ENCODE data around the gene SPATA2L.
"Not testable (repeated sequence)": the region's sequence is repeated elsewhere in the genome, so short reads cannot be mapped to it uniquely, and the experiment has no call there.

SPATA2L gene

GRCh38 chr16:89689621-89690020 lies 11.9 kb downstream of the SPATA2L start:
- not testable (repeated sequence) for DNase-seq (ENCODE audit: low read depth in 2 of 2)

GRCh38 chr16:89689142-89689541 lies 12.4 kb downstream of the SPATA2L start:
- no peak for DNase-seq (ENCODE audit: low read depth in 2 of 2)

- DNase-seq (ENCODE audit: low read depth in 2 of 2) = no peak
These were observed 13.1 kb downstream of the SPATA2L start for GRCh38 chr16:89688395-89688794.

- DNase-seq (ENCODE audit: low read depth in 2 of 2) = no peak
These were observed 14.2 kb downstream of the SPATA2L start for GRCh38 chr16:89687092-89687940.

DNA sequence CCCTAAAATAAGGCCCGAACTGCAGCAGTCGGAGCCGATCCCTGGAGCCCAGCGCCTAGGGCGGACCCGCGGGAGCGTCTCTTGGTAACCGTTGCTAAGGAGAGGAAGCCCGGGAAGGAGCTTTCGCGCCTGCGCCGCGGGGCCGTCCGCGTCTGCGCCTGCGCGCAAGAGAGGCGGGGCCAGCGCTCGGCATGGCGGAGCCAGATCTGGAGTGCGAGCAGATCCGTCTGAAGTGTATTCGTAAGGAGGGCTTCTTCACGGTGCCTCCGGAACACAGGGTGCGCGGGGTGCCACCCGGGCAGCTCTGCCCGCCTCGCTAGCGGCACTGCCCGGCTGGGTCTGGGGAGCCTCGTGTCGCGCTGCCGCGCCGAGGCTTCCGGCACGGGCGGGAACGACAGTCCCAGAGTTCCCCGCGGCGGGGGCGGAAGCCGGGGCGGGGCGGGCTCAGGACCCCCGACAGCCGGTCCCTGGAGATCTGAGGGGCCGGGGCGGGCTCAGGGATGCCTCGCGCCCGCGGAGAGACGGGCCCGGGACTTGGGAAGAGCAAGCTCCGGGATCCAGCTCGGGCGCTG lies 14.9 kb downstream of the SPATA2L start, which contains the start of gene CDK10:
TSS of gene CDK10 (plus strand) at position 170 of the 572 bp plus-strand sequence. CDS start at position 192, 22 bp downstream.
- peak; percentile 85 to 87 for DNase-seq (ENCODE audit: low read depth in 2 of 2)

DNA sequence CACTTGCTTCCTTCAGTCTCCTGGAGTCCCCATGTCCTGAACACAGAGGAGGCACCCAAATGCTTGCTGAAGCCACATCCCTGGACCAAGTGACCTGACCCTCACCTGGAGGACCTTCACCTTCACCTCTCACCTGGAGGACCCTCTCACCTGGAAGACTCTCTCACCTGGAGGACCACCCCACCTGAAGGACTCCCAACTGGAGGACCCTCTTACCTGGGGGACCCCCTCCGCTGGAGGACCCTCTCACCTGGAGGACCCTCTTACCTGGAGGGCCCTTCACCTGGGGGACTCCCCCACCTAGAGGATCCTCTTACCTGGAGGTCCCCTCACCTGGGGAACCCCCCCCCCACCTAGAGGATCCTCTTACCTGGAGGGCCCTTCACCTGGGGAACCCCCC lies 15.6 kb downstream of the SPATA2L start:
- DNase-seq (ENCODE audit: low read depth in 2 of 2) = no peak

GRCh38 chr16:89678258-89678657 lies 23.2 kb downstream of the SPATA2L start:
- DNase-seq (ENCODE audit: low read depth in 2 of 2) = no peak

DNA sequence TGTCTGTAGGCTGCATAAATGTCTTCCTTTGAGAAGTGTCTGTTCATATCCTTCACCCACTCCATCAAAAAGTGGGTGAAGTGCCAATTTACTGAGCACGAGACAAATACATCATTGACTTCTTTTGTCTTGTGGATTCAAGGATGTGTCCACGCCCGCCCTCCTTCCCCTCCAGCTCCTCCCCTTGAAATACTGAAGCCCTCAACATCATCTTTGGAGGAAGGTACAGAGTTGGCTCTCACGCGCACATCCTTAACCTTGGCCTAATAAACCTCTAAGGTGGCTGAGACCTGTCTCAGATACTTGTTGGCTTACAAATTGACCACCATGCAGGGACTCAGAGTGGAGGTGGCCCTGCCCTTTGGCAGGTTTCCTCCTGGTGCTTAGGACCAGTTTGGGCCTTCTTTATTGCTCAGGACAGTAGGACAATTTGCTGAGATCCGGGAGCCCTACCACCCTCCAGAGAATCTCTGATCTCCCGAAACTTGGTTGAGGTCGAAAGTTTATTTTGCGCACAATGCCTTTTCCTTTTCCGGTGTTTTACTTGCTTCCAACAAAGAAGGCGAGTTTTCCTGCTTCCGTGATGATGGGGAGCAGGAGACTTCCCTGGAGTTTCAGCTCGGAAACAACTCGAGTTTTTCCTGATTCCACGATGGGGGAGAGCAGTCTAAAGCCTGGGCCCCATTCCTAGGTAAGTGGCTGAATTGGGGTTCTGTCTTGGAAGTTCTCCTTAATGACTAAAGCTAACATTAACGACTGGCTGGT lies 29.1 kb downstream of the SPATA2L start:
- DNase-seq (ENCODE audit: low read depth in 2 of 2) = no peak

DNA sequence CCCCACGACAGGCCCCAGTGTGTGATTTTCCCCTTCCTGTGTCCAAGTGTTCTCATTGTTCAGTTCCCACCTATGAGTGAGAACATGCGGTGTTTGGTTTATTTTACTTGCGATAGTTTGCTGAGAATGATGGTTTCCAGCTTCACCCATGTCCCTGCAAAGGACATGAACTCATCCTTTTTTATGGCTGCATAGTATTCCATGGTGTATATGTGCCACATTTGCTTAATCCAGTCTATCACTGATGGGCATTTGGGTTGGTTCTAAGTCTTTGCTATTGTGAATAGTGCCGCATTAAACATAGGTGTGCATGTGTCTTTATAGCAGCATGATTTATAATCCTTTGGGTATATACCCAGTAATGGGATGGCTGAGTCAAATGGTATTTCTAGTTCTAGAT lies 29.9 kb downstream of the SPATA2L start:
- not testable (repeated sequence) for DNase-seq (ENCODE audit: low read depth in 2 of 2)

- DNase-seq (ENCODE audit: low read depth in 2 of 2) = no peak
These were observed 30.7 kb downstream of the SPATA2L start for GRCh38 chr16:89670496-89671431.

DNA sequence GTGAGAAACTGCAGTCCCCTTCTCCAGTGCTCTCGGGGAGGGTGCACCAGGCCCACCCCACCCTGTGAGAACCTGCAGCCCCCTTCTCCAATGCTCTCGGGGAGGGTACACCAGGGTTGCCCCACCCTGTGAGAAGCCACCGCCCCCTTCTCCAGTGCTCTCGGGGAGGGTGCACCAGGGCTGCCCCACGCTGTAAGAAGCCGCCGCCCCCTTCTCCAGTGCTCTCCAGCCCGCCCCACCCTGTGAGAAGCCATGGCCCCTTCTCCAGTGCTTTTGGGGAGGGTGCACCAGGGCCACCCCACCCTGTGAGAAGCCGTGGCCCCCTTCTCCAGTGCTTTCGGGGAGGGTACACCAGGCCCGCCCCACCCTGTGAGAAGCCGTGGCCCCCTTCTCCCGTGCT lies 31.8 kb downstream of the SPATA2L start:
- DNase-seq (ENCODE audit: low read depth in 2 of 2) = no peak

- no peak for DNase-seq (ENCODE audit: low read depth in 2 of 2)
These were observed 32.7 kb downstream of the SPATA2L start for GRCh38 chr16:89668790-89669158.

GRCh38 chr16:89667633-89668032 lies 33.9 kb downstream of the SPATA2L start:
- DNase-seq (ENCODE audit: low read depth in 2 of 2) = no peak

DNA sequence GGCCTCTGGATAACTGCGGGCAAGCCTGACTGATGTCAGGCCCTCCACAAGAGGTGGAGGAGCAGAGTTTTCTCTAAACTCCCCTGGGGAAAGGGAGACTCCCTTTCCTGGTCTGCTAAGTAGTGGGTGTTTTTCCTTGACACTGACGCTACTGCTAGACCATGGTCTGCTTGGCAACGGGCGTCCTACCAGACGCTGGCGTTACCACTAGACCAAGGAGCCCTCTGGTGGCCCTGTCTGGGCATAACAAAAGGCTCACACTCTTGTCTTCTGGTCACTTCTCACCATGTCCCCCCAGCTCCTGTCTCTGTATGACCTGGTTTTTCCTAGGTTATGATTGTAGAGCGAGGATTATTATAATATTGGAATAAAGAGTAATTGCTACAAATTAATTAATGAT lies 34.5 kb downstream of the SPATA2L start:
- not testable (repeated sequence) for DNase-seq (ENCODE audit: low read depth in 2 of 2)

DNA sequence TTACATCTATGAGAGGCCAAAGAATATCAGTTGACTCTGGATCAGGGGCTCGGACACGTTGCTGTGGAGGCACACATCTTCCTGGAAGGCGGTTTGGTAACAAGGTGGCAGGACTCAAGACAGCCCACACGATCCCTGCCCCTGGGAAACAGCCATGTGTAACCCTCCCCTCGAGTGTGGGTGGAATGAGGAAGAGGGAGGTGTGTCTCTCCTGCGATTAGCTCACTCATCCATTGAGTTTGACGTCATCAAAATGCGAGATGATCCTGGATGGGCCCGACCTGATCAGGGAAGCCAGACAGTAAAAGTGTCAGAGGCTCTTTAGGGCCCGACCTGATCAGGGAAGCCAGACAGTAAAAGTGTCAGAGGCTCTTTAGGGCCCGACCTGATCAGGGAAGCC lies 37.3 kb downstream of the SPATA2L start:
- DNase-seq (ENCODE audit: low read depth in 2 of 2) = not testable (repeated sequence)

GRCh38 chr16:89661215-89661614 lies 40.3 kb downstream of the SPATA2L start:
- DNase-seq (ENCODE audit: low read depth in 2 of 2) = no peak

DNA sequence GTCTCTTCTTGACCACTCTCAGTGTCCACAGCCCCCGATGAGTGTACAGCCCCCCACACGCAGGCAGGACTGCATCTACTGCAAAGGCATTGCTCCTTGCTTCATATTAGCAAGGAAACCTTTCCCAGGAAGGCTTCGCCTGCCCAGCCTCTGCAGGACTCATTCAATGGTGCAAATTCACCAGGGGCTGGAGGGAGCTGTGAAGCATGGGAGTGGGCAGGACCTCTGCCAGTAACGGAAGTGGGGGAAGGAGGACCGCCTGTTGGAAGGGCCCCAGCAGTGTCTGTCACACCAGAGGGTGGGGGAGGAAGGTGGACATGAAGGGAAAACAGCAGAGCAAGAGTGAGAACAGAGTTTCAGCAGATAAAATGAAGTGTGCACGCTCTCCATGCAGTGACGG lies 41.4 kb downstream of the SPATA2L start:
- no peak for DNase-seq (ENCODE audit: low read depth in 2 of 2)

- DNase-seq (ENCODE audit: low read depth in 2 of 2) = no peak
These were observed 43.2 kb downstream of the SPATA2L start for GRCh38 chr16:89658221-89658879.

DNA sequence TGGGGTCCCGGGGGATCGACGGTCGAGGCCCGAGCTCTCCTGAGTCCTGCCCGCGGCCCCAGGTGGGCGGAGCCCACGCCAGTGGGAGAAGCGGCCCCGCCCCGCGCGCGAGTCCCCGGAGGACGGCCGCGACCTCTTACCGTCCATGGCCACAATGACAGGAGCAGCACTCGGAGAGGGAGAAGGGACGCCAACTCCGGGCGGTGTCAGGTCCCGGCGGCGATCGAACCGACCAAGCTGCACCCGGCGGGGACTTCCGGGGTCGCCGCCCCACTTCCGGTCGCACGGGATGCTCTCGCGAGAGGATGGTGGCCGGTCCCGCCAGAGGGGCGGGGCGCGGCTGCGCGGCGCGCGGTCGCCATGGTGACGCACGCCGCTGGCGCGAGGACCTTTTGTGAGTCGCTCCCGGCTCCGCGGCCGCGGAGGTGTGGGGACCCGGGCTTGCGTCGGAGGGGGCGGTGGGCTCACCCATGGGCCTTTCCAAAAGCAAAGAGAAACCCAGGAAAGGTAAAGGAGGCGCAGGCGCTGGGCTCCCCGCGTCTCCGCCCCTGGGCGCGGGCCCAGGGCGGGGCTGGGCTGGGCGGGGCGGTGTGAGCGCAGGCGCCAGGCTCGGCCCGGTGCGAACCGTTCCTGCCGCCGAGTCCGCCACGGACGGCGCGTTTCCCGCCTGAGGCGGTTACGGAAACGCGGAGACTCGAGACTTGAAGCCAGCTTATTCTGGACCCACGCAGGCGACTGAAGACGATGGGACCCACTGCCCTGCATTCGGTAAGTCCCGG lies 43.9 kb downstream of the SPATA2L start, which contains the start of the genes CHMP1A and SPATA33:
TSS of gene CHMP1A (minus strand) at position 267 of the 779 bp plus-strand sequence. CDS start at position 147, 120 bp downstream.
TSS of gene SPATA33 (plus strand) at position 395 of the 779 bp plus-strand sequence. CDS start at position 471, 76 bp downstream.
- peak; percentile 88 to 93 for DNase-seq (ENCODE audit: low read depth in 2 of 2)
